ENCODE results near the gene SMIM44.

The SMIM44 gene

DNA sequence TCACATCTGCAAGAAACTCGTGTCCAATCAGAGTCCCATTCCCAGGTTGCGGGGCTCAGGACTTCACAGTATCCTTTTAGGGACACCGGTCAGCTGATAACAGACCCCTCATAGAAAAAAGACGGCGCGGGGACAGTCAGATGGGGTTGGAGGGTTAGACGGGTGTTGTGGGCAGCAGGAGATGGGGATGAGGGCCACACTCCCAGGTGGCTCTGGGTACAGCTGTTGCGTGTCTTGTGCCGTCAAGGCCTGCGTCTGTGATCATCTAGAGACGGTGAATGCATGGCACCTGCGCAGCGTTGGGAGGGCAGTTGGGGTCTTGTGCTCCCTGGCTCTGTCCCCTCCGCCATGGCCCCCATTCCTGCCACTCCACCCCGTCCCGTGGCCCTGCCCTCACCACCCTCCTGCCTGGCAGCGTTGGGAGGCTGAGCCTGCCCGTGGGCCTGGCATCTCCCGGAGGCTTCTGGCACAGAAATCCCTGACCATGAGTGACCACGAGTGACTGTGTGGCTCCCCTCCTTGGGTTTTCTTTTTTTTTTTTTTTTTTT lies 41.7 kb upstream of the SMIM44 start:
- TF ChIP-seq, protein P1, sequence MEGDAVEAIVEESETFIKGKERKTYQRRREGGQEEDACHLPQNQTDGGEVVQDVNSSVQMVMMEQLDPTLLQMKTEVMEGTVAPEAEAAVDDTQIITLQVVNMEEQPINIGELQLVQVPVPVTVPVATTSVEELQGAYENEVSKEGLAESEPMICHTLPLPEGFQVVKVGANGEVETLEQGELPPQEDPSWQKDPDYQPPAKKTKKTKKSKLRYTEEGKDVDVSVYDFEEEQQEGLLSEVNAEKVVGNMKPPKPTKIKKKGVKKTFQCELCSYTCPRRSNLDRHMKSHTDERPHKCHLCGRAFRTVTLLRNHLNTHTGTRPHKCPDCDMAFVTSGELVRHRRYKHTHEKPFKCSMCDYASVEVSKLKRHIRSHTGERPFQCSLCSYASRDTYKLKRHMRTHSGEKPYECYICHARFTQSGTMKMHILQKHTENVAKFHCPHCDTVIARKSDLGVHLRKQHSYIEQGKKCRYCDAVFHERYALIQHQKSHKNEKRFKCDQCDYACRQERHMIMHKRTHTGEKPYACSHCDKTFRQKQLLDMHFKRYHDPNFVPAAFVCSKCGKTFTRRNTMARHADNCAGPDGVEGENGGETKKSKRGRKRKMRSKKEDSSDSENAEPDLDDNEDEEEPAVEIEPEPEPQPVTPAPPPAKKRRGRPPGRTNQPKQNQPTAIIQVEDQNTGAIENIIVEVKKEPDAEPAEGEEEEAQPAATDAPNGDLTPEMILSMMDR (IDR thresholded peaks at IDR 0.05; ENCODE audit: poor library complexity, severe bottlenecking) = no peak
- H3K27me3 ChIP-seq (ENCODE audit: insufficient read depth, poor library complexity, severe bottlenecking) = no peaks in the 10 kb centered on the region
- no peaks in the 10 kb centered on the region for H3K9me3 ChIP-seq (ENCODE audit: severe bottlenecking)
- no peak overlapping the region for H3K4me3 ChIP-seq (ENCODE audit: severe bottlenecking)
- peaks cover 49% of the 10 kb centered on the region for H3K36me3 ChIP-seq (ENCODE audit: low read depth)
- peaks cover 11% of the 10 kb centered on the region for H3K4me1 ChIP-seq (ENCODE audit: insufficient read depth, poor library complexity, severe bottlenecking)
- H3K27ac ChIP-seq (ENCODE audit: poor library complexity, severe bottlenecking) = no peak overlapping the region
- ATAC-seq (ENCODE audit: low read depth) (no peak), DNase-seq (ENCODE audit: low spot score) (no peak)

DNA sequence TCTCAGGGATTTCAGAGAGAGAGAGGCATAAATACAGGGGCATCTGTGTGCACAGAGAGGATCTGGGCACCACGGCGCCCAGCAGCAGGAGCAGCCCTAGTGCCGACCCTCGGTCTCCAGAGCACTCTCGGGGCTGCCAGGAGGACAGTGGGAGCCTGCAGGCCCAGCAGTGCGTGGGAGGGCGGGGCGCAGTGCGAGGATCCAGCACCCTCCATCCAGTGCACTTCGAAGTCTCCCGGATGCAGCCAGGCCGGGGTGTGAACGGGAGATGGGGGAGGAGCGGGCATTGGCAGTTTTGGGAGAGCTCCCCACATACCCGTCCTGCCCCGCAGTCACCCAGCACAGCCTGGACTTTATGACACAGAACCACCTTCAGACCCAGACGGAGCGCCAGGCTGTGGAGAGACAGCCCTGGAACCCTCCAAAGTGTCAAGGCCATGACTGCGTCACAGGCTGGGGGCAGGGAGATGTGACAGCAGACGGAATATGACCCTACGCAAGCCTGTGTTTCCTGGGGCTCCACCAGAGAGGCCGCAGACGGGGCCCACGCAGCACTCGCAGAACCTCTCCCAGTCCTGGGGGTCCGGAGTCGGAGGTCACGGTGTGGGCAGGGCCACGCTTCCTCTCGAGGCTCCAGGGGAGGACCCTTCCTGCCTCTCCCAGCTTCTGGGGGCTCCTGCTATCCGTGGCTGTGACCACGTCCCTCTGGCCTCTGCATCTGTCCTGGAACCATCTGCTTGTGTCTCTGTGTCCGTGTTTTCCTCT lies 41.0 kb upstream of the SMIM44 start:
- TF ChIP-seq, protein P1 (IDR thresholded peaks at IDR 0.05; ENCODE audit: poor library complexity, severe bottlenecking) = no peak
- Histone ChIP-seq H3K27me3 (ENCODE audit: insufficient read depth, poor library complexity, severe bottlenecking) (no peaks in the 10 kb centered on the region), H3K9me3 (ENCODE audit: severe bottlenecking) (no peaks in the 10 kb centered on the region), H3K27ac (ENCODE audit: poor library complexity, severe bottlenecking) (no peak overlapping the region), H3K4me1 (ENCODE audit: insufficient read depth, poor library complexity, severe bottlenecking) (peaks cover 11% of the 10 kb centered on the region), H3K36me3 (ENCODE audit: low read depth) (peaks cover 49% of the 10 kb centered on the region), H3K4me3 (ENCODE audit: severe bottlenecking) (no peak overlapping the region)
- no peak for DNase-seq (ENCODE audit: low spot score)
- ATAC-seq (ENCODE audit: low read depth) = no peak

DNA sequence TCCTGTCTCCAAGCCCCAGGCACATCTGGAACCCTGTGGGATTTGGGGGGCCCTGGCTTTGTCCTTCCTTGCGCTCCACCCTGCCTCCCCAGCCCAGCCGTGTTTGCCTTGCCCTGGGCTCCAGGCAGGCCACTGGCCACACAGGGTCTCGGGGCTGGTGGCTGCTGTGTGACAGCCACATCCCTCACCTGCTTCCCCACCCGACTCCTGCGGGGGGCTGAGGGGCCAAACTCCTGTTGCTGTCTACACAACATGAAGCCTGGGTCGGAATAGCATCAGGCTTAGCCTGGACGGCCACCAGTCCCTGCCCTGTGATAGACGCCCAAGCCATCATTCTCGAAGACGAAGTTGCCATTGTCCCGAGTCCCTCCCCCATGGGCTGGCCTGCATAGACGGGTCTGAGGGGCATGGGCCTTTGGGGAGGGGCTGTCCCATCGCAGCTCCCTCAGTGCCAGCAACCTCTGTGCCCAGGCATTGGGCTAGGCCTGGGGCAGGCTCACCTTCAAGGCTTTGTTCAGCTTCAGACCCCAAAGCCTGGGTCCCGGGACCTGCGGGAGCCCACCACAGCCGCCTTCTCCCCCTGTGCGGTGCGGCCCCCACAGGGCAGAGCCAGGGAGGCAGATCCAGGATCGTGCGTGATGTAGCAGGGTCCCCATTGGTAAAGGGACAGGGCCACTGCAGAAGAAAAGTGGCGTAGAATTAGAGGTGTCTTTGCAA lies 40.3 kb upstream of the SMIM44 start:
- H3K27me3 ChIP-seq (ENCODE audit: insufficient read depth, poor library complexity, severe bottlenecking) = no peaks in the 10 kb centered on the region
- H3K9me3 ChIP-seq (ENCODE audit: severe bottlenecking) = no peaks in the 10 kb centered on the region
- peaks cover 11% of the 10 kb centered on the region for H3K4me1 ChIP-seq (ENCODE audit: insufficient read depth, poor library complexity, severe bottlenecking)
- H3K36me3 ChIP-seq (ENCODE audit: low read depth) = peaks cover 49% of the 10 kb centered on the region
- no peak overlapping the region for H3K27ac ChIP-seq (ENCODE audit: poor library complexity, severe bottlenecking)
- no peak overlapping the region for H3K4me3 ChIP-seq (ENCODE audit: severe bottlenecking)
- ATAC-seq (ENCODE audit: low read depth) (no peak), DNase-seq (ENCODE audit: low spot score) (no peak)
- TF ChIP-seq, protein P1 (IDR thresholded peaks at IDR 0.05; ENCODE audit: poor library complexity, severe bottlenecking) = no peak

DNA sequence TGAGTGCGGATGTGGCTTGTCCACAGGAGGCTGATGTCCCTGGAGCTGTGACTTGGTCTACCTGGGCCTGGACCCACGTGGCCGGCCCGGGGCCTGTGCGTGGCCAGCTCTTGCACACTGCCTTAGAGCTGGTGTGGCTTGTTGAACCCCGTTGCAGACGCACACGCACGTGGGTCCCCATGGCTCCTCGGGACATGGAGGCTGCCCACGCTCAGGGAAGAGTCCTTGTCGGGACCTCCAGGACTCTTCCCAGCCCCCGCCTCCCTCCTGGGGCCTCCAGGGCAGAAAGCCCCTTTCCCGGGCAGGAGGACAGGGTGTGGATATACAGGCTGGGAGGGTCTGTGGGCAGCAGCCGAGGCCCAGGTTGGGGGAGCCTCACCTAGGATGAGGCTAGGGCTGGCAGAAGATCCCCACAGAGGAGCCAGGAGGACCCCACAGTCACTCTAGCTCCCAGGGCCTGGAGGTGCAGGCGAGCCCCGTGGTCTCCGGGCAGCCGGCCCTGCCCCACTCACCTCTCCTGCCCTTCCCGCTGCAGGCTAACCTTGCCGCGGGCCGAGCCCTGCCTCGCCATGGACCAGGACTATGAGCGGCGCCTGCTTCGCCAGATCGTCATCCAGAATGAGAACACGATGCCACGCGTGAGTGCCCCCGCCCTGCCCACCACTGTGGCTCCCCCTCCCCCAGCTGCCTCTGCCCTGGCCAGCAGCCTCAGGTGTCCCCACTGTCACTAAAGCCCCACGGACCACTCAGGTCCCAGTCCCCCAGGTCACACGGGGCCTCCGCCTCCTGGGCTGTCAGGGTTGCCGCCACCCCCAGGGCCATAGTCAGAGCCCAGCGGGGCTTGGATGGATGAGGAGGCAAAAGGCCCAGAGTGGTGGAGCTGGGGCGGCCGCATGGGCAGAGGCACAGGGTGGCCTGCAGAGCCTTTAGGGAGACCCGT lies 39.5 kb upstream of the SMIM44 start:
- Histone ChIP-seq H3K9me3 (ENCODE audit: severe bottlenecking) (no peaks in the 10 kb centered on the region), H3K27me3 (ENCODE audit: insufficient read depth, poor library complexity, severe bottlenecking) (no peaks in the 10 kb centered on the region), H3K27ac (ENCODE audit: poor library complexity, severe bottlenecking) (no peak overlapping the region), H3K4me3 (ENCODE audit: severe bottlenecking) (no peak overlapping the region), H3K4me1 (ENCODE audit: insufficient read depth, poor library complexity, severe bottlenecking) (peaks cover 11% of the 10 kb centered on the region), H3K36me3 (ENCODE audit: low read depth) (peaks cover 48% of the 10 kb centered on the region)
- DNase-seq (ENCODE audit: low spot score) (no peak), ATAC-seq (ENCODE audit: low read depth) (no peak)
- TF ChIP-seq, protein P1 (IDR thresholded peaks at IDR 0.05; ENCODE audit: poor library complexity, severe bottlenecking) = no peak

All from RWPE2 (cell line).